ENCODE results near the gene ZNF444.
"Not testable (repeated sequence)": the region's sequence is repeated elsewhere in the genome, so short reads cannot be mapped to it uniquely, and the experiment has no call there.

ZNF444 gene
- long read RNA-seq, donor 1, full-length matches to known transcripts = 15 of 15 reads
- long read RNA-seq, donor 1, partial matches to known transcripts = 0 of 15 reads
- long read RNA-seq, donor 1, other reads (novel, unspliced or antisense) = 0 of 15 reads
- long read RNA-seq, donor 2, transcript ZNF444-201 (5 exons, 2,042 nt) = major isoform, 6 of 25 reads
- long read RNA-seq, donor 2, partial matches to known transcripts = 16 of 25 reads
- long read RNA-seq, donor 2, other reads (novel, unspliced or antisense) = 0 of 25 reads
- long read RNA-seq, donor 3, full-length matches to known transcripts = 11 of 19 reads
- long read RNA-seq, donor 3, partial matches to known transcripts = 8 of 19 reads
- long read RNA-seq, donor 3, other reads (novel, unspliced or antisense) = 0 of 19 reads
- long read RNA-seq, donor 4, full-length matches to known transcripts = 7 of 7 reads
- long read RNA-seq, donor 4, partial matches to known transcripts = 0 of 7 reads
- long read RNA-seq, donor 4, other reads (novel, unspliced or antisense) = 0 of 7 reads
- long read RNA-seq, donor 5, full-length matches to known transcripts = 8 of 8 reads
- long read RNA-seq, donor 5, partial matches to known transcripts = 0 of 8 reads
- long read RNA-seq, donor 5, other reads (novel, unspliced or antisense) = 0 of 8 reads
- long read RNA-seq, donor 6, full-length matches to known transcripts = 22 of 34 reads
- long read RNA-seq, donor 6, partial matches to known transcripts = 12 of 34 reads
- long read RNA-seq, donor 6, other reads (novel, unspliced or antisense) = 0 of 34 reads
- long read RNA-seq, donor 7, full-length matches to known transcripts = 17 of 27 reads
- long read RNA-seq, donor 7, partial matches to known transcripts = 10 of 27 reads
- long read RNA-seq, donor 7, other reads (novel, unspliced or antisense) = 0 of 27 reads
- long read RNA-seq, donor 8, transcript ZNF444-201 (5 exons, 2,042 nt) = major isoform, 6 of 38 reads
- long read RNA-seq, donor 8, partial matches to known transcripts = 28 of 38 reads
- long read RNA-seq, donor 8, other reads (novel, unspliced or antisense) = 0 of 38 reads

DNA sequence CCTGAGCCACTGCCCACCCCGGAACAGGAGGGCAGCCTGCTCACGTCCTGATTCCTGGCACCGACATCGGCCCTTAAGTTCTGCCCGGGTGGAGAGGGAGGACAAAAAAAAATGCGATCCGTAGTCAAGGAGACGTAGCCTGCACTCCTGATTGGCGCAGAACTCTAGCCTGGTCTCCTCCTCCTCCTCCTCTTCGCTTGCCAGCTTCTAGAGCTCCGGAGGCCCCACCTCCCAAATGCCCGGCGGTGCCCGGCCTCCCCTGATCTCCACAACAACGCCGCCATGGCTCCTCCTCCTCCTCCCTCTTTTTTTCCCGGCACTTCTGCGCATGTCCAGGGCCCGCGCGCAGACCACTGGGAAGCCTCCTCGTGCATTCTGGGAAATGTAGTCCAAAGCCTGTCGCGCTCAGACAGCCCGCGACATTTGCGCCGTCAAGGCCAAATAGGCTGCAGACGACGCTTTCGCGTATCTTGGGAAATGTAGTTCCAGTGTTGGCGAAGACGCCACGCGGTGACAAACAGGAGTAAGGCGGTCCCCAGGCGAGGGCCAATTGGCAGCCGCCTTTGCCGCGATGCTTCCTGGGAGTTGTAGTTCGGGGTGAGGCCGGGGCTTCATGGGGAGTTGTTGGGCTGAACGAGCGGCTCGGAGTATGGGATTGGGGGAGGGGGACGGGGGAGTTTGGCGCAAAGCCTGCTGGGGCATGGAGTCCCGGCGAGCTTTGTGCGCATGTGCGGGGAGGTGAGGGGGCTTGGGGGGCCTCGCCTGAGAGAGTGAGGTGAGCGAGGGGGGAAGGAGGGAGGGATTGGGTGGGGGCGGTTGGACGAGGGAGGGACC lies at the start of gene ZNF444:
TSS of gene ZNF444 (plus strand) at position 705 of the 834 bp plus-strand sequence. CDS start 5,625 bp downstream, outside the sequence.
- DNase-seq = peak; percentile 99

DNA sequence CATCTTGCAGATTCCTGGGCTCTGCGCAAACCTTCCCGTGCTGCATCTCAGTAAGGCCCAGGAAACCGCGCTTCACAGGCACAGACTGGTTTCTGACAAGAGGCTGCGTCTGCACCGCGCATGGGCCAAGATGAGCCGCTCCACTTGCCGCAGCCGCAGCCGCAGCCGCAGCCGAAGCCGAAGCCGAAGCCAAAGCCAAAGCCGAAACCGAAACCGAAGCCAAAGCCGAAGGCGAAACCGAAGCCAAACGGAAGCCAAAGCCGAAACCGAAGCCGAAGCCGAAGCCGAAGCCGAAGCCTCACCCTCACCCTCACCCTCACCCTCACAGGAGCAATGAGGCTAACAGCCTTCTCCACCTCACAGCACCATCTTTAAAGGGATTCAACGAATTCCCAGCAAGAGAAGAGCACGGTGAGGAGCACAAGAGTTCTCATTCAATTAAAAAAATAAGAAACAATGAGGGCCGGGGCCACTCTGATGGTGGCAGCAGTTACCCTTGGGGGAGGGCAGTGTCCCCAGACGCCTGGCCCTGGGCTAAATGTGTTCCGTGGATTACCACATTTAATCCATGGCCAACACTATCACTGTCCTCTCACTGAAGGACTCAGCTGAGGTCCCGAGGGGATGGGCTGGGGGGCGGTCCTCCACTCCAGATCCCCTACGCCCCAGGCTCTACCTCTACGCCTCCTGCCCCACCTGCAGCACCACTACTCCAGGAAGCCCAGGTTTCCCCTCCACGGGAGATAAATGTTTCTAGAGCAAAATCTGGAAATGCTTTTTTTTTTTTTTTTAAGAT lies 49.1 kb upstream of the ZNF444 start:
- DNase-seq = no peak

DNA sequence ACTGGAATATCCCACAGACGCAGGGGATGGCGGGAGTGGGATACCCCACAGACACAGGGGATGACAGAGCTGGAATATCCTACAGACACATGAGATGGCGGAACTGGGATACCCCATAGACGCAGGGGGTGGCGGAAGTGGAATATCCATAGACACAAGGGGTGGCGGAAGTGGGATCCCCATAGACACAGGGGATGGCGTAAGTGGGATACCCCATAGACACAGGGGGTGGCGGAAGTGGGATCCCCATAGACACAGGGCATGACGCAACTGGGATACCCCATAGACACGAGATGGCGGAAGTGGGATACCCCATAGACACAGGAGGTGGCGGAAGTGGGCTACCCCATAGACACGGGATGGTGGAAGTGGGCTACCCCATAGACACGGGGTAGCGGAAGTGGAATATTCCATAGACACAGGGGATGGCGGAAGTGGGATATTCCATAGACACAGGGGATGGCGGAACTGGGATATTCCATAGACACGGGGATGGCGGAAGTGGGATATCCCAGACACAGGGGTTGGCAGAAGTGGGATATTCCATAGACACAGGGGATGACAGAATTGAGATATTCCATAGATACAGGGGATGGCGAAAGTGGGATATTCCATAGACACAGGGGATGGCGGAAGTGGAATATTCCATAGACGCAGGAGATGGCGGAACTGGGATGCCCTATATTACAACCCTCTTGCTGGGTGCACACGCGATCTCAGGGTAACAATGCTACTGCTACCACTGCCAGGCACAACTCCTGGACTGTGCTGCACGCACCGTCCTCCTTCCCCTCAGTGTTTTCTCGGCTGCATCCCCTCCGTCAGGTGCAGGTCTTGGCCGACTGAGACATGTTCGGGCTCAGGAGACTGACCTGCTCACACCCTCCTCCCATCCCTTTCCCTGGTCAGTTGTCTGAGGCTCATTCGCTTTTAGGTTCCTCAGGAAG lies 48.1 kb upstream of the ZNF444 start:
- DNase-seq = no peak

DNA sequence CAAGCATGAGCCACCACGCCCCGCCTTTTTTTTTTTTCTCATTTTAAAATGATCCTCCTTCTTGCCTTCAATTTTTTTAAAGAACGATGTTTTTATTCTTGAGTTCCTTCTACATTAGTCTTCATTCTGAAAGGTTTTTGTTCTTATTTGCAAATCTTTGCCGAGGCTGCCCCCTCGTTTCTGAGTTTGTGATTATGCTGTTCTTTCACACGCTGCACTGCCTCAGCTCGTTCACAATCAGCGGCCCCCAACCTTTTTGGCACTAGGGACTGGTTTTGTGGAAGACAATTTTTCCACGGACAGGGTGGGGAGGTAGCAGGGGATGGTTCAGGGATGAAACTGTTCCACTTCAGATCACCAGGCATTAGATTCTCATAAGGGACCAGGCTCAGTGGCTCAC lies 46.6 kb upstream of the ZNF444 start:
- DNase-seq = no peak

DNA sequence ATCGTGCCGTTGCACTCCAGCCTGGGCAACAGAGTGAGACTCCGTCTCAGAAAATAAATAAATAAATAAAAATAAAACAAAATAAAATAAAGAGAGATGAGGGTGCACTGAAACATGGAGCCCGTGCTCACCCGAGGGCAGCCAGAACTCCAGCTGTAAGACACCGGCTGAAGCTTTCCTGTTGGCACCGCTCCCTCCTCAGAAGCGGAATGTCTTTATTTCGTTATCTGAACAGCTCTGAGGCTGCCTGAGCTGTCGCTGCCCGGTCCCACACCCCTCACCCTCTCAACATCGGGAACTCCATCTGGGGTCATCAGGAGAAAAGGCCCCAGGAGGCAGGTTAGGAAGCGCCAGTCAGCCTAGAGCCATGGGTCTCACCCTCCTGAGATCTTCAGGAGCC lies 44.4 kb upstream of the ZNF444 start:
- DNase-seq = no peak

DNA sequence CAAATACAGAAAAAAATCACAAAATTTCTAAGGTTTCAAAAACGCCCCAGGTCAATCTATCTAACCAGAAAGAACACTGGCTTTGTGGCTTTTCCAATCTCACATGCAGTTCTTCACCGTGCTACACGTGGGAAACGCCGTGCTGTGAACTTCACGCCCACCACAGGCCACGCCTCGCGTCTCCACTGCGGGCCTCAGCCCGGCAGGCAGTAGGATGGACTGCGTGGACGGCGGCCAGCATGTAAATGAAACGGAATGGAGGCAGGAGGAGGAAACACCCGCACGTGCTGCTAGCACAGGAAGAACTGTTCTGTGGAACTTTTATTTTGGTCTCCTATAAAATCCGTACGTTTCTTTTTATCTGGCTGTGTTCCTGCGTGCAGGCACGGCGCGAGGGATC lies 43.8 kb upstream of the ZNF444 start:
- DNase-seq = no peak

DNA sequence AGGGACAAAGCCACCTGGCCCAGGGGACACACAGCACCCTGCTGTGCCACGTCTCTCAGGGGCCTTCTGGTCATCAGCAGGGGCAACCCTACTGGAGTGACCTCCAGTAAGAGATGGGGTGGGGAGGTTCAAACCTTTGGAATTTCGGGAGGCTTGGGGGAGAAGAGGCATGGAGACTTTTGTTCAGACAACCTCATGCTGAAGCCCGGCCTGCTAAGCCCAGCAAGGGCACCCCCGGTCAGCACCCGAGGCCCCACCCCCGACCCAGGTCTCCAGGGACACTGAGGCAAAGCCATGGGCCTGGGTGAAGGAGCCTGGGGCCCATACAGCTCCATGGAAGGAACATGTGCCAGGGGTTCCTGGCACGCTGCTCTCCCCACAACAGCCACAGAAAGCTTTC lies 43.3 kb upstream of the ZNF444 start:
- no peak for DNase-seq

DNA sequence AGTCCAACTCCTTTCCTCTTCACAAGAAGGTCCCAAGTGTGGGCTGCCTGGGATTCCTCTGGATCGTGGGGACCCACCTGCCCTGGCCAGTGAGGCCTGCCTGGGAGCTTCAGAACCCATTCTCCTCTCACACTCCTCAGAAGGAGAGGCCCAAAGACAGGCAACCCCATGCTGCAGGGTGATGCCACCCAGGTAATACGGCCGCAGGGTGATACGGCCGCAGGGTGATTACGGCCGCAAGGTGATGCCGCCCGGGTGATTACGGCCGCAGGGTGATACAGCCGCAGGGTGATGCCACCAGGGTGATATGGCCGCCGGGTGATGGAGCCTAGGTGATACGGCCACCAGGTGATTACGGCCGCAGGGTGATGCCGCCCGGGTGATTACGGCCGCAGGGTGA lies 42.9 kb upstream of the ZNF444 start:
- DNase-seq = not testable (repeated sequence)

DNA sequence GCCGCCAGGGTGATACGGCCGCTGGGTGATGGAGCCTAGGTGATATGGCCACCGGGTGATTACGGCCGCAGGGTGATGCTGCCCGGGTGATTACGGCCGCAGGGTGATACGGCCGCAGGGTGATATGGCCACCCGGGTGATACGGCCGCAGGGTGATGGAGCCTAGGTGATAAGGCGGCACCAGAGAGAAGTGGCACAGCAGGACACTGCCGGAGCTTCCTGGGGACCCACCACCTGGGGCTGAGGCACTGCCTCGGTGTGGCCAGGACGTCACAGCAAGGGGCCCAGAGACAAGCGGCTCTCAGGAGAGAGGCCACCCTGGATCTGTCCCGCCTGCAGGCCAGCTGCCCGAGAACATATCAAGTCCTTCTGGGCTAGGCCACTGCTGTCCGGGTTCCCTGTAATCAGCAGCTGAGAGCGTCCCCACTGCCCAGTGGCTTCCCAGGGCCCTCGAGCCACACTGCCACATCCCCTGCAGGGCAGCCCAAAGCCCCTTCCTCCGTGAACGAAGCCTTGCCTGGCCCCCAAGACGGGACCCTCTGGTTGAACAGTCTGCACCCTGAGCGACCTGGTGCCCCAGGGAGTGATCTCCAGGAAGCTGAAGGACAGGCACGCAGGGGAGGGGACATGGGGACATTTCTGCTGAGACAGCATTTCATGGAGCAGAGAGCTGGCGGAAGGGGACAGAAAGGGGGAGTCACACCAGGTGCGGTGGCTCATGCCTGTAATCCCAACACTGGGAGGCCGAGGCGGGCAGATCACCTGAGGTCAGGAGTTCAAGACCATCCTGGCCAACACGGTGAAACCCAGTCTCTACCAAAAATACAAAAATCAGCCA lies 42.1 kb upstream of the ZNF444 start:
- no peak for DNase-seq

DNA sequence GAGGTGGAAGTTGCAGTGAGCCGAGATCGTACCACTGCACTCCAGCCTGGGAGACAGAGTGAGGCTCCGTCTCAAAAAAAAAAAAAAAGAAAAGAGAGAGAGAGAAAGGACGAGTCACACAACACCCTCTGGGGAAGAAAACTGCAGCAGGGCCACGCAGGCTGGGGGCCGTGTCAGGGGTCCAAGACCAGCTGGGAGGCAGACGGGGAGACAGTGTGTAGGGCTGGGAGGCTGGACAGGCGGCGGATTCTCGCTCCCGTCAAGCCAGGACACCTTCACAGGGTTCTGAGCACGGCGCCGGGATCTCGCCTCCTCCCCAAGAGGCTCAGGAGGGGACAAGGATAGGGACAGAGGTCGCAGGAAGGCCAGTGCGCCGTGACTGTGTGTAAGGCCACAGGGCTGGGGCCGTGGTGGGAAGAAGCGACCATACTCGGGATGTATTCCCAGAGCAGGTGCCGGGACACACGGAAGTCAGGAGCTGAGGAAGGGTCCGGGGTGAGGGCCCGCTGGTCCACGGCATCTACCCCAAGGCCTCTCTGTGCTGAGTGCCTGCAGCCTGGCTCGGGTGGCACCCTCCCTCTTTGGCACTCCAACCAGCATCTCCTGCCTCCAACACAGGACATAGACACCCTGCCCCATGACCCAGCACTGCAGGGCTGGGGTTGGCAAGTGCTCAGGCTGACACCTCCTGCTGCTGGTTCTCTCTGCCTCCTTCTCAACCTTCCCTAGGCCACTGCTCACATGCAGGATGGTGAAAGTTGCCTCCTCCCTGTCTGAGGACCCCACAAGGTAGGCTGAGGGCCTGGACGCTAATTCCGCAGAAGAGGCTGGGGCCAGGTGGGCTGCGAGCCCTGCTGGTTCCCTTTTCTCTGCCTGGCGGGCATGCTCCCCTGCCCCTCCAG lies 41.2 kb upstream of the ZNF444 start:
- DNase-seq = no peak

DNA sequence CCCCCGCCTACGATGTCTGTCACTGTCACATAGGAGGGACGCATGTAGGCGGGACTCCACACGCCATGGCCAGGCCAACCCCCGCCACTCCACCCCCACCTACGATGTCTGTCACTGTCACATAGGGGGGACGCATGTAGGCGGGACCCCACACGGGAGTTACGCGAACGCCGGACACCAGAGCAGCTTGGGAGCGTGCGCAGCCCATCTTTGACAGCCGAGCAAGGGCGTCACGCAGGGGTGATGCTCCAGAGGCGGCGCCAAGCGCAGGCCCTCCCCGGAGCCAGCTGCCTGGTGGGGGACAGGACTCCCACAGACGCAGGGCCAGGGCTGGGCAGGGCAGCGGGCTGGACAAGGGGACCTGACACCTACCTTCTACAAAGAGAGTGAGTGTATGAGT lies 40.0 kb upstream of the ZNF444 start:
- DNase-seq = no peak

DNA sequence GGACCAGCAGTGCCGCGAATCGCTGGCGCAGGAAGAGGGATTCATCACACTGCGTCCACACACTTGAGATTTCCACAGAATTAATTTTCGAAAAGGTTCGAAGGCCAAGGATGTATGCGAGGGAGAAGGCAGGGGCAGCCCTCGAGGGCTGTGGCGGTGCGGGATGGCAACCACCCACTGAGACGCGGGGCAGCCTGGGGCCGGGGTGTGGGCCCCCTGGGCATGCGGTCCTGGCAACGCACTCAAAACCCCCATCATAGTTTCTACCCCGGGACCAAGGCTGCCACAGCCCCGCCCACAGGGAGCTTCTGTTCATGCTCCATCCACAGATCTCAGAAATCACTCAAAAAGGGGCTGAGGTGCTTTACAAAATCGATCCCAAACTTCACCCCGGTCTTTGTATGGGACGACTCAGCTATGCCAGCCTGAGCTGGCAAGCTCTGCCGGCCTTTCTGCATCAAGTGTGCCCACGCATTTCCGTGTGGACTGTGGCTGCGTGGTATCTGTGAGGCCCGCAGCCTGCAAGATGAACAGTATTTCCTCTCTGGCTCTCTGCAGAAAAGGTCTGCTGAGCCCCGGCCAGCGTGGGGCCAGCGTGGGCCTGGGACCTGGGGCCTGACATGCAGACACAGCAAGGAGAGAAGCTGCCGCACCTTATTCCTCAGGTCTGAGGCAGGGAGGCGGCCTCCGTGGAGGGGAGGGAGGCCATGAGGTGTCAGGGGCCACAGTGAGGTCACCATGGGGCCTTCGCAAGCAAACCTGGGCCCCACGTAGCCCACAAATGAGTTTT lies 39.1 kb upstream of the ZNF444 start:
- DNase-seq = no peak

DNA sequence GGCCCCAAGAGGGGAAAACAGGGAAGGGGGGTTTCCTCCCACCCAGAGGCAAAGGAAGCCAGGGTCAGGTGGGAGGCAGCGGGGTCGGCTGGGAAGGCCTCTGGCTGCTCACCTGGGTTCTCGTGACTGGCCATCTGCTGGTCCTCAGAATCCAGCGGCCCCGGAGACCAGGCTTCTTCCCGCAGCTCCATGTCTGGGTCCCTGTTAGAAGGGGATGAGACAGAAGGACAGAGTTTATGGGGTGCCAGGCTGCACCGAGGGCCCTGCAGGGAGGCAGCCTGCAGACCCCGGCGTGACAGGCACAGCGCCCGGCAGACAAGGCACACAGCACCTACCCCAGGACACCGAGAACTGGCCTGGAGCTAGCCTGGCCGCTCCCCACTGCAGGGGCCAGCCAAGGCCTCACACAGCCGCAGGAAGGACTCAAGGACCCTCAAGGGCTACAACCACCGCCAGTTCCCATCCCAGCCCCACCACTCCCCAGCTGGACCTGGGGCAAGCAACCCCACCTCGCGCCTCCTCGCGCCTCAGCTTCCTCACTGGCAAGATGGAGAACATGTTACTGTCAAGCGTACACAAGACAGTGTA lies 38.0 kb upstream of the ZNF444 start:
- DNase-seq = no peak

DNA sequence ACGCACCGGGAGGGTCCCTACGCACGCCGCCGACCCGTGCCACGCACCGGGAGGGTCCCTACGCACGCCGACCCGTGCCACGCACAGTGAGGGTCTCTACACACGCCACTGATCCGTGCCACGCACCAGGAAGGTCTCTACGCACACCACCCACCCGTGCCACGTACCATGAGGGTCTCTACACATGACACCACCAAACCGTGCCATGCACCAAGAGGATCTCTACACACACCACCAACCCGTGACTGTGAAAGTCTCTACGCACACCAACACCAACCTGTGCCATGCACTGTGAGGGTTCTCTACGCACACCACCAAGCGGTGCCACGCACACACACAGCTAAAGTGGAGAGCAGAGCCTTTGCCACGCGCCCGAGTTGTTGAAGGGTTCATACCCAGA lies 36.7 kb upstream of the ZNF444 start:
- DNase-seq = no peak

DNA sequence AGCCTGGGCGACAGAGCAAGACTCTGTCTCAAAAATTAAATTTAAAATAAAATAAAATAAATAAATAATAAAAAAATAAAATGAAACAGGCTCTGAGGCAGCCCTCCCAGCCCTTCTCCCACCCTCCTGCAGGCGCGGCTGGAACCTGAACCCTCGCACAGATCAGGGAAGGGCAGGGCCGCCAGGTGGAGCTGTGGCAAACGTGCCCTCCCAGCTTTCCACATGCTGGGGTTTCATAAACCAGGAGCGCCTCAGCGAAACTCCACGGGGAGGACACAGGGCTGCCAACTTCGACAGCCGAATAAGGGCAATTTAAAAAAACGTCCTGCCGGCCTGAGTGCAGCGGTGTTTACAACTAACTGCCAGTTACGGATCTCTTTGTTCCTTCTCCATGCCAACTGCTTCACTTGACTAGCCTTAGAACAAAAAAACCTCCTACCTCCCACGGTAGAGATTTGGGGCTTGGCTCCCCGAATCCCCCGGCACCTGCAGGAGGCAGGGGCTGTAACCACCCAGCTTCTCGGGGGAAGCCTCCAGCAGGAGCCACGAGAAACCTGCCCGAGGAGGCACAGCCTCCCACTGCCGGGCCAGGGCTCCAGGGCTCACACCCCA lies 35.9 kb upstream of the ZNF444 start:
- DNase-seq = peak; percentile 42

DNA sequence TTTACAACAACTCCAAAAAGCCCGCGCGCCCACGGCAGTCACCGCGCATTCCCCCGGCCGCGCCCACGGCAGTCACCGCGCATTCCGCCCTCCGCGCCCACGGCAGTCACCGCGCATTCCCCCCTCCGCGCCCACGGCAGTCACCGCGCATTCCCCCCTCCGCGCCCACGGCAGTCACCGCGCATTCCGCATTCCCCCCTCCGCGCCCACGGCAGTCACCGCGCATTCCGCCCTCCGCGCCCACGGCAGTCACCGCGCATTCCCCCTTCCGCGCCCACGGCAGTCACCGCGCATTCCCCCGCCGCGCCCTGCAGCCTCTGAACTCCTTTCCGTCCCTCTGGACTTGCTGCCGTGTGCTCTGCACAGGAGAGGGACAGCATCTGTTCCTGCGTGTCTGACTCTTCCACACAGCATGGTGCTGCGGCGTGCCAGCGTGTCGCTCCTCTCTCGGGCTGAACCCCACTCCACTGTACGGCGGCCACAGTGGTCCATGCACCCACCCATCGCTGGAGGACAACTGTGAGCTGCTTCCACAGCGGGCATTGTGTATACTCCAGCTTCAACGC lies 35.2 kb upstream of the ZNF444 start:
- not testable (repeated sequence) for DNase-seq
